ENCODE measurements around the gene TSC2. TPM values are rescaled to one million over a fixed set of nuclear protein-coding genes. Genes with fewer than 3 reads are reported as not detected.

TSC2 gene
- total RNA-seq, 6 donors from 2014 or later, result 47.3 to 296 (median 118) TPM

DNA sequence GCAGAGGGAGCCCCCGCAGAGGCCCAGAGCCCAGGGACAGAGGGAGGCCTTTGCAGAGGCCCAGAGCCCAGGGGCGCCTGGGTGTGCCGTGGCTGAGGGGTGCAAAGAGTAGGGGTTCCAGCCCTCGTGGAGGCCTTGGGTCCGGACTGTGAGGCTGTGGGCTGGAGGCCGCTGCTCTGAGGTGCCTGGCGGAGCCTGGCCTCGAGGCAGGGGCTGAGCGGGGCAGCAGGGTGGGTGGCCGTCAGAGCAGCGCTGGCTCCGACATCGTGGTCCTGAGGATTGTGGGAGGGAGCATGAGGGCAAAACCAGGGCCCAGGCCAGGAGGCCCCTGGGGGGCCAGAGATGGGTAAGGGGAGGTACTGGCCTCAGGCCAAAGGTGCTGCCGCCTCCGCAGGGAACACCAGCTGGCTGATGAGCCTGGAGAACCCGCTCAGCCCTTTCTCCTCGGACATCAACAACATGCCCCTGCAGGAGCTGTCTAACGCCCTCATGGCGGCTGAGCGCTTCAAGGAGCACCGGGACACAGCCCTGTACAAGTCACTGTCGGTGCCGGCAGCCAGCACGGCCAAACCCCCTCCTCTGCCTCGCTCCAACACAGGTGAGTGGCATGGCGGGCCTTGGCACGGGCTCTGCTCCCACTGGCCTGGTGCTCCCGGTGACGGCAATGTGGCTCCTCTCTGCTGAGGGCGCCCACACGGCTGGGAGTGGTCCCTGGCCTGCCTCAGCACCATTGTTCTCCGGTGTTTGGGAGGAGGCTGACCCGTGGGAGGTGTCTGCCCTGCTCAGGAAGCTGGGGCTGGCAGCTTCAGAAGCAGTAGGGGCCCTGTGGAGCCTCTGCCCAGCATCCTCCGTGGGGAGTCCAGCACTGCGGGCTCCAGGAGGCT, 33.7 kb downstream of the TSC2 start:
- H3K4me3 ChIP-seq, result no peak overlapping the region
- no peaks in the 10 kb centered on the region for H3K27me3 ChIP-seq
- no peak for TF ChIP-seq POLR2A (IDR thresholded peaks at IDR 0.05)
- TF ChIP-seq EP300 (IDR thresholded peaks at IDR 0.05), result no peak
- no peak for TF ChIP-seq POLR2AphosphoS5 (IDR thresholded peaks at IDR 0.05)
- TF ChIP-seq, protein P1, sequence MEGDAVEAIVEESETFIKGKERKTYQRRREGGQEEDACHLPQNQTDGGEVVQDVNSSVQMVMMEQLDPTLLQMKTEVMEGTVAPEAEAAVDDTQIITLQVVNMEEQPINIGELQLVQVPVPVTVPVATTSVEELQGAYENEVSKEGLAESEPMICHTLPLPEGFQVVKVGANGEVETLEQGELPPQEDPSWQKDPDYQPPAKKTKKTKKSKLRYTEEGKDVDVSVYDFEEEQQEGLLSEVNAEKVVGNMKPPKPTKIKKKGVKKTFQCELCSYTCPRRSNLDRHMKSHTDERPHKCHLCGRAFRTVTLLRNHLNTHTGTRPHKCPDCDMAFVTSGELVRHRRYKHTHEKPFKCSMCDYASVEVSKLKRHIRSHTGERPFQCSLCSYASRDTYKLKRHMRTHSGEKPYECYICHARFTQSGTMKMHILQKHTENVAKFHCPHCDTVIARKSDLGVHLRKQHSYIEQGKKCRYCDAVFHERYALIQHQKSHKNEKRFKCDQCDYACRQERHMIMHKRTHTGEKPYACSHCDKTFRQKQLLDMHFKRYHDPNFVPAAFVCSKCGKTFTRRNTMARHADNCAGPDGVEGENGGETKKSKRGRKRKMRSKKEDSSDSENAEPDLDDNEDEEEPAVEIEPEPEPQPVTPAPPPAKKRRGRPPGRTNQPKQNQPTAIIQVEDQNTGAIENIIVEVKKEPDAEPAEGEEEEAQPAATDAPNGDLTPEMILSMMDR (IDR thresholded peaks at IDR 0.05), result no peak
- no peaks in the 10 kb centered on the region for H3K9me3 ChIP-seq
- peaks cover 0 to 96% (median 83%) of the 10 kb centered on the region in 4 donors for H3K36me3 ChIP-seq
- DNase-seq (peak in 1 of 2 donors; percentile 80), ATAC-seq (ENCODE audit: low FRiP score in 2 of 2) (no peak)
- WGBS, 2 donors, result 84 to 87% methylated on average over 12 to 35 of the region's 35 CpGs
- peak overlapping the region in 3 of 4 donors; percentile 30 to 65 (median 49) for H3K27ac ChIP-seq
- peaks cover 19 to 31% (median 24%) of the 10 kb centered on the region in 4 donors for H3K4me1 ChIP-seq

DNA sequence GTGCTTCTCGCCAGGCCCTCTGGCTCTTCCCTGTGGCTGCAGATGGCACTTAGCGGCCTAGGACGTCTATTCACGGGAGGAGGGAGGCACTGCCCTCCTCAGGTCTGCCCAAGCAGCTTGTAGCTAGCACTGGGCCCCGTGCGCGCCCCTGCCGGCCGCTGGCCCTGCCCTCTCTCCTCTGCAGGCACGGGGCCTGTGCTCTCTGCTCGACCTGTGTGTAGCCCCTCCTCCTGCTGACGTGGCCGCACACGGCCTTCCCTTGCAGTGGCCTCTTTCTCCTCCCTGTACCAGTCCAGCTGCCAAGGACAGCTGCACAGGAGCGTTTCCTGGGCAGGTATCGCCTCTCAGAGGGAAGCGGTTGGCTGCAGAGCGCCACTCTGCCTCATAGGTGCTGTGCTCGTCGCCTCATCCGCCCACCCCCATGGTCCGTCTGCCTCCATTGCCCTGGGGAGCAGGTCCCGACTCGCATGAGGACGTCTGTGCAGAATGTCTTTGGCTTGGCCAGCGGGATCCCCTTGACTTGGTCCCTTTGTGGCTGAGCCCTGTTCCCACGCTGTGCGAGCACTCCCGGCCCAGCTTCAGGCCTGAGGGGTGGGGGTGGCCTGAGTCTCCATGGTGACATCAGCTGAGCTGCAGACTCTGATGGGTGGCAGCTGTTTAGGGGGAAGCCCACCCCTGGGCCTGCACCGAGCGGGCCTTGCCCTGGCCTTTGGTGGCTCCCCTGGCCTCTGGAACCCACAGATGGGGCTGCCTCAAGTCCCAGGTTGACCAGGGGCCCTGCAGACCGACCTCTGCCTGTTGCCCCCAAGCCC, 34.6 kb downstream of the TSC2 start:
- Histone ChIP-seq H3K4me1 (peaks cover 19 to 31% (median 24%) of the 10 kb centered on the region in 4 donors), H3K27me3 (no peaks in the 10 kb centered on the region), H3K27ac (peak overlapping the region in 3 of 4 donors; percentile 30 to 65 (median 49)), H3K9me3 (no peaks in the 10 kb centered on the region), H3K4me3 (no peak overlapping the region), H3K36me3 (peaks cover 0 to 96% (median 82%) of the 10 kb centered on the region in 4 donors)
- TF ChIP-seq, protein P1 (IDR thresholded peaks at IDR 0.05), result peak in 3 of 6 experiments; percentile 17 to 40 (median 20)
- no peak for TF ChIP-seq POLR2A (IDR thresholded peaks at IDR 0.05)
- 71 to 72% methylated on average over 24 to 26 of the region's 32 CpGs for whole genome bisulfite sequencing, 2 donors
- DNase-seq, result peak in 1 of 2 donors; percentile 85
- peak in 1 of 2 donors; percentile 4 for ATAC-seq (ENCODE audit: low FRiP score in 2 of 2)

DNA sequence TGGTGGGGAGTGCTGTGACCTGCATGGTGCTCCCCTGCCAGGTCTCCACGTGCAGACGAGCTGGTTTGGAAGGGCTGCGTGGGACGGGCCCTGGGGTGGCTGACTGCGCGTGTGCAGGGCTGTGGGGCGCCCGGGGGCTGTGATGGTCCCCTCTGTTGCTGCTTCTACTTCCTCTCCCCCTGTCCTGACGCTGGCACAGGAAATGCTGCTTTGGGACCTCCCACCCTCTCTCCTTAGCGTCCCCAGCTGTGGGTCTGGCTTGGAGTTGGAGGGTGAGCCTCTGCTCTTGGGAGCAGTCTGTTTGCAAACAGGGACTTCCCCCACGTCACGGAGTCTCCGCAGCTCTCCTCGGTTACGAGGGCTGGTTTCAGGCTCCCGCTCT, 35.2 kb downstream of the TSC2 start:
- Histone ChIP-seq H3K36me3 (peaks cover under 1 to 96% (median 83%) of the 10 kb centered on the region in 4 donors), H3K4me1 (peaks cover 19 to 31% (median 24%) of the 10 kb centered on the region in 4 donors), H3K4me3 (no peak overlapping the region), H3K27me3 (no peaks in the 10 kb centered on the region), H3K9me3 (no peaks in the 10 kb centered on the region), H3K27ac (peak overlapping the region; percentile 26 to 65 (median 38))
- ATAC-seq (ENCODE audit: low FRiP score in 2 of 2) (no peak), DNase-seq (no peak)
- TF ChIP-seq POLR2AphosphoS5 (IDR thresholded peaks at IDR 0.05) (no peak), POLR2A (IDR thresholded peaks at IDR 0.05) (no peak), EP300 (IDR thresholded peaks at IDR 0.05) (no peak)
- TF ChIP-seq, protein P1 (IDR thresholded peaks at IDR 0.05), result no peak
- WGBS, 2 donors, result 48% methylated on average over 16 of the region's 16 CpGs; no CpG with 5 or more reads in 1 of the 2 donors

DNA sequence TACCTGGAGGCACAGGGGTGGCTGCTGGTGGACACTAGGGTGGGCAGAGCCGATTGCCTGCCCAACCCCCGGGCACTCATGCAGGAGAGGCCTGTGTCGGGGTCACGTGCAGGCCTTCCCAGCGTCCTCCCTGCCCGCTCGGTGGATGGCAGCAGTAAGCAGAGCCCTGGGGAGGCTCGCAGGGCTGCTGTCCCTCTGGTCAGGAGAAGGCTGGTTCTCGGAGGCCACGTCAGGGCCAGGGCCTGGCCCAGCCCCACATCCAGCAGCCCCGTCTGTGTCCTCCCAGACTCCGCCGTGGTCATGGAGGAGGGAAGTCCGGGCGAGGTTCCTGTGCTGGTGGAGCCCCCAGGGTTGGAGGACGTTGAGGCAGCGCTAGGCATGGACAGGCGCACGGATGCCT, 35.6 kb downstream of the TSC2 start:
- Histone ChIP-seq H3K36me3 (peaks cover 5 to 97% (median 85%) of the 10 kb centered on the region in 4 donors), H3K4me3 (no peak overlapping the region), H3K27me3 (no peaks in the 10 kb centered on the region), H3K9me3 (no peaks in the 10 kb centered on the region), H3K4me1 (peaks cover 19 to 31% (median 24%) of the 10 kb centered on the region in 4 donors), H3K27ac (peak overlapping the region in 3 of 4 donors; percentile 26 to 65 (median 46))
- no peak for TF ChIP-seq POLR2A (IDR thresholded peaks at IDR 0.05)
- TF ChIP-seq, protein P1 (IDR thresholded peaks at IDR 0.05), result no peak
- TF ChIP-seq EP300 (IDR thresholded peaks at IDR 0.05), result no peak
- TF ChIP-seq POLR2AphosphoS5 (IDR thresholded peaks at IDR 0.05), result no peak
- DNase-seq, result peak in 1 of 2 donors; percentile 71
- ATAC-seq (ENCODE audit: low FRiP score in 2 of 2), result no peak
- 20 to 95% methylated on average over 1 to 13 of the region's 19 CpGs for WGBS, 2 donors

Data from upper lobe of left lung (tissue), 6 donors.